Transverse colon (tissue), 4 donors: ENCODE data around the gene FANCL. TPM values are rescaled to one million over a fixed set of nuclear protein-coding genes. Genes with fewer than 3 reads are reported as not detected.

Experiments used
- DNase-seq: peaks from one replicate; pipeline ENCODE4 v3.0.0-alpha.2; 2019
- H3K27ac ChIP-seq, 4 donors: fragments of 200-600 bp; sonication (generic); 2 replicates each; pipeline ENCODE4 v1.5.1; 2016 to 2018; ENCODE audit warnings: inconsistent platforms in 4 of 4
- H3K27me3 ChIP-seq: fragments of 200-600 bp; sonication (generic); 2 replicates; pipeline ENCODE4 v1.5.1; 2017; ENCODE audit warnings: inconsistent platforms
- H3K36me3 ChIP-seq, 4 donors: fragments of 200-600 bp; sonication (generic); 2 replicates each; pipeline ENCODE4 v1.5.1; 2017 to 2019; ENCODE audit warnings: inconsistent platforms in 4 of 4
- H3K4me1 ChIP-seq, 4 donors: fragments of 200-600 bp; sonication (generic); 2 replicates each; pipeline ENCODE4 v1.5.1; 2017 to 2020; ENCODE audit warnings: inconsistent platforms in 4 of 4
- H3K4me3 ChIP-seq, 4 donors: fragments of 200-600 bp; sonication (generic); 1 replicate in 1 of 4; 2 replicates in 3 of 4; pipeline versions ENCODE4 v1.5.1 to v1.6.1; 2017 to 2019; ENCODE audit warnings: inconsistent platforms in 4 of 4
- H3K9me3 ChIP-seq, 2 donors: fragments of 200-600 bp; sonication (generic); 2 replicates each; pipeline ENCODE4 v1.5.1; 2017 to 2019; ENCODE audit warnings: inconsistent platforms in 2 of 2
- EP300 ChIP-seq: sonication (generic); formaldehyde crosslinking; IDR thresholded peaks from one replicate; pipeline ENCODE4 v1.6.1; 2017; ENCODE audit warnings: antibody characterized with exemption, low read depth
- POLR2A ChIP-seq: fragments of 450-650 bp; IDR thresholded peaks from one replicate; pipeline ENCODE4 v1.6.1; 2016; ENCODE audit warnings: antibody characterized with exemption, mild to moderate bottlenecking, moderate library complexity
- POLR2AphosphoS5 ChIP-seq, 3 donors: sonication (generic); formaldehyde crosslinking; IDR thresholded peaks; one replicate each; pipeline ENCODE4 v1.6.1; 2016; ENCODE audit warnings: antibody characterized with exemption in 3 of 3
- WGBS, 2 donors: methylation state at CpG; one replicate each; pipeline ENCODE4 v1.1.5; 2018; ENCODE audit warnings: low coverage in 1 of 2; 5-methylcytosine and 5-hydroxymethylcytosine counted together
- in situ Hi-C, 4 donors: fragments of 200-750 bp; cut with MboI; loops; one replicate each; pipeline versions ENCODE4 v1.15.0 to v1.15.1; 2017; ENCODE audit warnings: low sequenced_read_pairs in 3 of 4, low pct_ligation_motif_present in 1 of 4, low pct_unique_long_range_greater_than_20kb in 1 of 4
- intact Hi-C: fragments of 100-400 bp; cut with DNase I; formaldehyde crosslinking; loops from one replicate; pipeline ENCODE4 v1.15.1; 2023; ENCODE audit warnings: low total_unique reads
- total RNA-seq, 4 donors: library from RNA; depleted of rRNA; stranded (reverse); fragments of >200 nt; gene quantifications; one replicate each; pipeline ENCODE4 v1.1.0, GENCODE V29; 2016
- TF ChIP-seq, protein P1 (sequence below), 5 experiments: fragments of 200-600 bp in 3 of 5; fragments of 450-650 bp in 2 of 5; sonication (generic) in 3 of 5; IDR thresholded peaks; 1 replicate in 2 of 5; 2 replicates in 3 of 5; pipeline ENCODE4 v1.5.1; 2016 to 2017; ENCODE audit warnings: antibody characterized with exemption in 5 of 5, inconsistent platforms in 3 of 5, mild to moderate bottlenecking in 2 of 5, moderate library complexity in 1 of 5

Gene FANCL
- total RNA-seq, 4 donors from 2014 or later = 11.2 to 33.4 (median 25.6) TPM

DNA sequence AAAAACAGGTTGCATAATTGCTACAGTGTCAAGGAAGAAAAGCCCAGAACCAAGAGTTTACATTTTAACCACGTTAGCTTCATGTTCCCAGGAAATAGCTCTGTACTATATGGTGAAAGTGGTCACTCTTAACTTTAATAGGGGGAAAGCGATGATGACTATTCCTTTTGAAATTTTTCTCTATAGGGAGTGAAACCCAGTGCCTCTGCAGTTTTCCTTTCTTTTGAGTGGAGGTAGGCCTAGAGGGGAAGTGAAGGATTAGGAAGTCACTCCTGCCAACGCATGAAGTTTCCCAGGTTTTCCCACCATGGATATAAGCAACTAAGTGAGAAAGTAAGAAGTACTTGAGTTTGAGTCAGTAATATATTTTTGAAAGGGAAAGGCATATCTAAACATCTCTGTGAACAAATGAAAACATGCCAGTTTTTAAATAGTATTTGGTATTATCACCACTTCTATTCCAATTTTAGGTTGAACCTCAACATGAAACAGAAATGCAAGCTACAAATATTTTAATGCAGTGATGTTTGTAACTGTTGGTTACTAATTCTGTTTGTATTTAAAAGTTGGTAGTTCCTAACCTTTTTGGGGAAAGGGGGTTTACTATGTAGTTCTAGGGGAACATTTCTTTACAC lies 102.6 kb downstream of the FANCL start:
- TF ChIP-seq POLR2AphosphoS5 (IDR thresholded peaks at IDR 0.05) = no peak
- TF ChIP-seq EP300 = no peak
- TF ChIP-seq, protein P1, sequence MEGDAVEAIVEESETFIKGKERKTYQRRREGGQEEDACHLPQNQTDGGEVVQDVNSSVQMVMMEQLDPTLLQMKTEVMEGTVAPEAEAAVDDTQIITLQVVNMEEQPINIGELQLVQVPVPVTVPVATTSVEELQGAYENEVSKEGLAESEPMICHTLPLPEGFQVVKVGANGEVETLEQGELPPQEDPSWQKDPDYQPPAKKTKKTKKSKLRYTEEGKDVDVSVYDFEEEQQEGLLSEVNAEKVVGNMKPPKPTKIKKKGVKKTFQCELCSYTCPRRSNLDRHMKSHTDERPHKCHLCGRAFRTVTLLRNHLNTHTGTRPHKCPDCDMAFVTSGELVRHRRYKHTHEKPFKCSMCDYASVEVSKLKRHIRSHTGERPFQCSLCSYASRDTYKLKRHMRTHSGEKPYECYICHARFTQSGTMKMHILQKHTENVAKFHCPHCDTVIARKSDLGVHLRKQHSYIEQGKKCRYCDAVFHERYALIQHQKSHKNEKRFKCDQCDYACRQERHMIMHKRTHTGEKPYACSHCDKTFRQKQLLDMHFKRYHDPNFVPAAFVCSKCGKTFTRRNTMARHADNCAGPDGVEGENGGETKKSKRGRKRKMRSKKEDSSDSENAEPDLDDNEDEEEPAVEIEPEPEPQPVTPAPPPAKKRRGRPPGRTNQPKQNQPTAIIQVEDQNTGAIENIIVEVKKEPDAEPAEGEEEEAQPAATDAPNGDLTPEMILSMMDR (IDR thresholded peaks at IDR 0.05) = no peak
- no peak for TF ChIP-seq POLR2A
- no peak for DNase-seq
- H3K27ac ChIP-seq = no peak overlapping the region
- 92 to 96% methylated on average over 3 of the region's 3 CpGs for WGBS, 2 donors
- no peaks in the 10 kb centered on the region for H3K4me1 ChIP-seq
- H3K9me3 ChIP-seq = no peaks in the 10 kb centered on the region
- no peaks in the 10 kb centered on the region for H3K27me3 ChIP-seq
- H3K4me3 ChIP-seq = no peak overlapping the region
- H3K36me3 ChIP-seq = no peaks in the 10 kb centered on the region
- intact Hi-C loops (no loop called here), in situ Hi-C loops (no loop called here)

DNA sequence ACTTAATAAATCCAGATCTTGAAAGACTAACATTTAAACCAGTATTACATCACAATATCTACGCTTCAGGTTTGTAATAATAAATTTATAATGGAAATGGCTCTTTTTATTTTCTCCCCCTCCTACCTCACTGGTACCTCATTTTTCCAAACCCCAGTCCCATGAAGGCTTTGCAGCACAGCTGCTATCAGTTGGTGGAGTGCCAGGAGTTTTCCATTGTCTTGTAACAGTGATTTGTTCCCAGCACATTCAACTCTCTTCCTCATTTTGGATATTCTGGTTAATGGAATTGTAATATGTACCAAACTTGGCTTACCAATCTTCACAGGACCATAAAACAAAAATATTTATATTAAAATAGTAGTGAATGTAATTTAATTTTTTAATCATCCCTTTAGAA lies 103.3 kb downstream of the FANCL start:
- Histone ChIP-seq H3K36me3 (no peaks in the 10 kb centered on the region), H3K27ac (no peak overlapping the region), H3K4me3 (no peak overlapping the region), H3K4me1 (no peaks in the 10 kb centered on the region), H3K27me3 (no peaks in the 10 kb centered on the region), H3K9me3 (no peaks in the 10 kb centered on the region)
- intact Hi-C loops (no loop called here), in situ Hi-C loops (no loop called here)
- 88 to 98% methylated on average over 1 of the region's 1 CpG for WGBS, 2 donors
- TF ChIP-seq POLR2AphosphoS5 (IDR thresholded peaks at IDR 0.05) (no peak), POLR2A (no peak), EP300 (no peak)
- TF ChIP-seq, protein P1 (IDR thresholded peaks at IDR 0.05) = no peak
- DNase-seq = no peak

DNA sequence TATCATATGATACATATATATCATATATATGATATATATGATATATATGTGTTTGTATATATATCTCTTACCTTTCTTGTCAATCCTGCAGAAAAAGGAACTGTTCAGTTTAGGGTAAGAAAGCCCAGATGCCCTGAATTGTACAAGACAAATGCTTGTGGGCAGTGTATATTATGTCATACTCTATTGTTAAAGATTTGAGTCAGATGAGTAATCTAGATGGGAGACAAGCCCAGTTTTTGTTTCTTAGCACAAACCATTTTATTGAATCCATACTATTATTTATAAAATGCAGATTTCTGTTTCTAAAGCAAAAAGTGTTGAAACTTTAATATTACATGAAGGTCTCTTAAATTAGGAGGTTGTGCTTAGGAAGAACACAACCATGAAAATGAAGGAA lies 103.9 kb downstream of the FANCL start:
- TF ChIP-seq EP300 (no peak), POLR2AphosphoS5 (IDR thresholded peaks at IDR 0.05) (no peak), POLR2A (no peak)
- TF ChIP-seq, protein P1 (IDR thresholded peaks at IDR 0.05) = no peak
- Histone ChIP-seq H3K27ac (no peak overlapping the region), H3K4me1 (peaks cover 0 to 2% (median 0%) of the 10 kb centered on the region in 4 donors), H3K4me3 (no peak overlapping the region), H3K9me3 (no peaks in the 10 kb centered on the region), H3K27me3 (no peaks in the 10 kb centered on the region), H3K36me3 (no peaks in the 10 kb centered on the region)
- in situ Hi-C loops (no loop called here), intact Hi-C loops (no loop called here)
- DNase-seq = no peak

DNA sequence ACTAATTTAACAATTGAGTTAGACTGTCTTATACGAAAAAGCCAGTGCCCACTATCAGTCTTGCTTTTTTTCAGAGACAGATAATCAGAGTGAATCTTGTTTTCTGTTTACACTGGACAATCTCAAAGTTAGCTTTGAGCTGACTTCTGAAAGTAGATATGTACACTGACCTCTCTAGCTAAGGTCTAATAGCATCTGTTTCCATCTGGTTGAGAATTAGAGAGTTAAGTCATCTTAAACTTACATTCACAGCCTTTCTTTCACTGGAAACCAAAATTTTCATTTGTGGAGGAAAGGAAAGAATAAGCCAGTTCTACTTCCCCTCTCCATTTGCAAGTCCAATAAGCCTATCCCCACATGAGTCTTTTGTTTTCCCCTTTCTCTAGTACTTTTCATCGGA lies 105.3 kb downstream of the FANCL start:
- H3K27ac ChIP-seq = no peak overlapping the region
- H3K9me3 ChIP-seq = no peaks in the 10 kb centered on the region
- TF ChIP-seq, protein P1 (IDR thresholded peaks at IDR 0.05) = no peak
- TF ChIP-seq POLR2AphosphoS5 (IDR thresholded peaks at IDR 0.05) (no peak), POLR2A (no peak), EP300 (no peak)
- no peak overlapping the region for H3K4me3 ChIP-seq
- peaks cover 0 to 16% (median 5%) of the 10 kb centered on the region in 4 donors for H3K4me1 ChIP-seq
- intact Hi-C loops (no loop called here), in situ Hi-C loops (no loop called here)
- H3K36me3 ChIP-seq = no peaks in the 10 kb centered on the region
- 70 to 88% methylated on average over 2 of the region's 2 CpGs for WGBS, 2 donors
- no peaks in the 10 kb centered on the region for H3K27me3 ChIP-seq
- DNase-seq = no peak
